Measurements from ENCODE around the gene PIF1.

Gene PIF1

GRCh38 chr15:64825431-64826294 lies at the start of gene PIF1:
Gene PIF1, minus strand, starts transcription at chr15:64825647. Its CDS starts 1,312 bp downstream, at chr15:64824335.
- DNase-seq, result peak; percentile 79

- no peak for DNase-seq
Measured at GRCh38 chr15:64870353-64870752, 44.9 kb upstream of the PIF1 start.

- DNase-seq, result no peak
Measured at GRCh38 chr15:64869501-64869900, 44.1 kb upstream of the PIF1 start.

GRCh38 chr15:64865998-64866520 lies 40.6 kb upstream of the PIF1 start:
- DNase-seq, result no peak

- DNase-seq, result no peak
Measured at GRCh38 chr15:64865126-64865997, 39.9 kb upstream of the PIF1 start.

GRCh38 chr15:64864068-64864467 lies 38.6 kb upstream of the PIF1 start:
- no peak for DNase-seq

- no peak for DNase-seq
Measured at GRCh38 chr15:64862408-64862807, 37.0 kb upstream of the PIF1 start.

GRCh38 chr15:64861960-64862359 lies 36.5 kb upstream of the PIF1 start:
- no peak for DNase-seq

GRCh38 chr15:64861331-64861730 lies 35.9 kb upstream of the PIF1 start:
- no peak for DNase-seq

GRCh38 chr15:64859226-64859625 lies 33.8 kb upstream of the PIF1 start:
- no peak for DNase-seq

- no peak for DNase-seq
Measured at GRCh38 chr15:64858021-64858575, 32.7 kb upstream of the PIF1 start.

GRCh38 chr15:64857421-64857820 lies 32.0 kb upstream of the PIF1 start:
- no peak for DNase-seq

GRCh38 chr15:64856429-64857145 lies 31.1 kb upstream of the PIF1 start:
- no peak for DNase-seq

GRCh38 chr15:64855205-64855975 lies 29.9 kb upstream of the PIF1 start:
- DNase-seq, result no peak

GRCh38 chr15:64854526-64854925 lies 29.1 kb upstream of the PIF1 start:
- DNase-seq, result no peak

- no peak for DNase-seq
Measured at GRCh38 chr15:64854041-64854440, 28.6 kb upstream of the PIF1 start.

- no peak for DNase-seq
Measured at GRCh38 chr15:64851503-64851840, 26.0 kb upstream of the PIF1 start.

- DNase-seq, result no peak
Measured at GRCh38 chr15:64850778-64851502, 25.5 kb upstream of the PIF1 start.

- no peak for DNase-seq
Measured at GRCh38 chr15:64847876-64848716, 22.6 kb upstream of the PIF1 start.

GRCh38 chr15:64847448-64847847 lies 22.0 kb upstream of the PIF1 start:
- DNase-seq, result no peak

All from activated CD8-positive, alpha-beta memory T cell treated with anti-CD3 and anti-CD28 coated beads, Interleukin-2, amount 50 U/mL, for 4 hours (primary cell).